DLD1 (cell line): ENCODE data around the gene BARHL1.

Experiments used
- in situ Hi-C: cut with HindIII; loops from 2 replicates; pipeline ENCODE4 v1.10.0; 2017; ENCODE audit warnings: low sequenced_read_pairs

Gene BARHL1

GRCh38 chr9:132584601-132585560 is 2.5 kb downstream of the BARHL1 start:
- in situ Hi-C loops: no loop called here

DNA sequence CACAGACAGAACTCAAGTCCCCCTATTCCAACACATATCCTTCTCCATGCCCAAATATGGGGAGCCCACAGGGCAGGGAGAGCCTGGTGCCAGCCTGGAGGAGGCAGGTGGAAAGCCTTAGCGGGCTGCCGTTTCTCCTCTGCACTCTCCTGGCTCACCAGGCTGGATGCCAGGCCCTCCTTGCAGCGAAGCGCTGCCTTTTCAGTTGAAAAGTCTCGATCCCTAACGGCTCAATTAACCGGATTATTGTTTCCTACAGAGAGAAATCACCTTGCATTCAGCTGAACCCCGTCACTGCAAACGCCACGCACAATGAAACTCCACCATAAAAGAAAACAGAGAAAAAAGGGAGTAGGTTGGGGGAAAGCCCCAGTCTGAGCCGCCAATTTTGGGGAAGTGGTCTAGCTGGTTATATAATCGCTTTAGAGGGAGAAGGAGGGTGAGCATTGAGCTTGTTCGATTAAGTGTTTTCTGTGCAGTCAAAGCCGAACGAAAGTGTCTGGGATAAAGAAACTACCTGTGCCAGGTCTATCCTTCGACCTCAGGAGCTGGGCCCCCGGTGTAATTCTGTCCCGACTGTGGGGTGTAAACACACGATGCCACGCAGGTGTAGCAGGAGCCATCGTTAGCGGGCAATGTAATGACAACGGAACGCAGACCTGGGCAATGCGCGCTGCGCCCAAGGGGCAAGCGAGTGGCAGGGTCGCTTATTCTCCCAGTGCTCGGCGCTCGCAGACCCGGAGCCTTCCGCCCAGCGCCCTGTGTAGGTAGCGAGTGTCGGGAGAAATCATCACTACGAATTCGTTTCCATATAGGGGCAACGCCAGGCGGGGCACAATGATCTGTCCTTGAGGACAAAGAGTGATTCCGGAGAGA is 3.8 kb downstream of the BARHL1 start:
- in situ Hi-C loops: no loop called here

- in situ Hi-C loops: no loop called here
These were observed 4.6 kb downstream of the BARHL1 start for GRCh38 chr9:132586830-132587591.

DNA sequence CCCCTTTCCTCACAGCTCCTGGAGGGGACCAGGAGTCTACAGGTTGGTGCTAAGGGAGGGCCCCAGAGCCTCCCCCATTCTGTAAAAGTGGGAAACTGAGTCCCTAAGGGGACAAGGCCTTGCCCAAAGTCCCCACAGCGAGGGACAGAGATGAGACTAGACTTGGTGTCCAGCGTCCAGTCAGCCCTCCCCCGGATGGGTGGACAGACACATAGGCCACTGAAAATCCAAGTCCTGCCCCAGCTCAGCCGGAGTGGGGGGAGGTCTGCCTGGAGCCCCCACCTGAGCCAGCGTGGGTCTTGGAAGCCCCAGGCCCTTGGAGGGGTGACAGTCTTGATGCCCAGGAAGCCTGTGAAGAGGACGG is 5.2 kb downstream of the BARHL1 start:
- in situ Hi-C loops: no loop called here

DNA sequence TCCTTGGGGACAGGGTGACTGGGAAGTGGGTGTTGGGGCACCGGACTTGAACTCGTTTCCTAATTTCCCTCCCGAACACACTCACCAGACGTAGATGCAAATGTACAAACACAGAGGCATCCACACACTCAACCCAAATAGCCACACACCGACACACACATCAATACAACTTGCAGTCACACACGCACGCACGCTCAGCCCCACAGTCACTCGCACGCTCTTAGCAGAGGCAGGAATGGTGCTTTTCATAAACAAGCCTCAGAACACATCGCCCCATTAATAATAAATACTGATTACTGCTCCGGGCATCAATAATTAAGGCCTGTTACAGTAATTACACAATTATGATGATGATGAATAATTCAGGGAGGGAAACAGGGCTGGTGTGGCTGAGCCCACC is 5.7 kb downstream of the BARHL1 start:
- in situ Hi-C loops: no loop called here

DNA sequence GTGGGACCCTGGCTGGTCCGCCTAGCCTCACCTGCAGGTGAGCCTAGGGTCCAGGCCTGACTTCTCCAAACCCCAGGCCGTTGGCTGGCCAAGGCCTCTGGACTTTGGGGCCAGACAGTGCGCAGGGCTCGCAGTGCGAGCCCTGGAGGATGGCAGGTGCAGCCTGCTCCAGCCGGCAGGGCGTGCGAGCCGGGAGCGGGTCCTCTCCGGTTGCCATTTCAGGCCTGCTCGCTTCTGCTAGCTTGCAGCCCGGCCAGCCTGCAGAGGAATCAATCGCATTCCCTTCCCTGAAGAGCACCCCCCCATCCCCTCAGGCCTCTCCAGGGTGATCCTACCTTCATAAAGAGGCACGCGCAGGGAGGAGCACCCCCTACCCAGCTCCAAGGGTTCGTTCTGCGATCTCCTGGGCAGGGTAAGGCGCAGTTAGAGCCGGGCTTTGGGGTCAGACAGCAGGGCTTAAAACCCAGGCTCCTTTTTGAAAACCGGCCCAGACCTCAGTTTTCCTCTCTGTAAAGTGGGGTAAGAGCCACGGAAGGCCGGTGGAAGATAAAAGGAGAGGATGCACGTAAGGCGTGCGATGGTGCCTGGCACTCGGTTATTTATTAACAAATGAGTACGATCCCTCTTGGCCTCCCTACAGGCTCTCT is 6.2 kb downstream of the BARHL1 start:
- in situ Hi-C loops: no loop called here

DNA sequence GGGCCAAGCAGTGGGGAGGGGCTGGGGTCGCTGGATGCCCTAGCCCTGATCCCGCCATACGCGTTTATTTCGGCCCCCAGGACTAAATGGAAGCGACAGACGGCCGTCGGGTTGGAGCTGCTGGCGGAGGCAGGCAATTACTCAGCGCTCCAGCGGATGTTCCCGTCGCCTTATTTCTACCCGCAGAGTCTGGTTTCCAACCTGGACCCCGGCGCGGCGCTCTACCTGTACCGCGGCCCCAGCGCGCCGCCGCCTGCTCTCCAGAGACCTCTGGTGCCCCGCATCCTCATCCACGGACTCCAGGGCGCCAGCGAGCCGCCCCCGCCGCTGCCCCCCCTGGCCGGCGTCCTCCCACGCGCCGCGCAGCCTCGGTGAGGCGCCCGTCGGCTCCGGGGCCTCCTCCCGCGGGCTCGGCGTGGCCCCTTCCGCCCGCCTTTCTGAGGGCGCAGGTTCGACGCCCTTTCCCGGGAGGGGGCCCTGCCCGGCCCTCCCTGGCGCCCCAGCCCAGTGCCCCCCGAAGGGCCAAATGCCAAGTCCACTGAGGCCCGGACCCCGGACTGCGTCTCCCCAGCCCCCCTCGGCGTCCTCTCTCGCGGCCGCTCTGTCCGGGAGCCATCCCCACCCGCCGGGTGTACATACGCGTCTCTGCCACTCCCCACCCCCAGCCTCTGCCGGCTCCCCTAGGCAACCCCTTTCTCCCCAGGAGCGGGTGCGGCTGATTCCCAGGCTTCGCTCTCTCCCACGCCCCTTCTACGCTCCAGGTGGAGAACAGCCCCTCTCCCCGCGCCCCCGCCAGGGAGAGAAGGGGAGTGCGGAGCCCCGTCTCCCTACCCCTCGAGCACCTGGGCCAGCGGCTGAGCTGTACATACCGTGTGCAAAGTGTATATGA is 7.0 kb downstream of the BARHL1 start:
- in situ Hi-C loops: no loop called here

GRCh38 chr9:132590037-132590317 is 7.6 kb downstream of the BARHL1 start:
- in situ Hi-C loops: no loop called here

DNA sequence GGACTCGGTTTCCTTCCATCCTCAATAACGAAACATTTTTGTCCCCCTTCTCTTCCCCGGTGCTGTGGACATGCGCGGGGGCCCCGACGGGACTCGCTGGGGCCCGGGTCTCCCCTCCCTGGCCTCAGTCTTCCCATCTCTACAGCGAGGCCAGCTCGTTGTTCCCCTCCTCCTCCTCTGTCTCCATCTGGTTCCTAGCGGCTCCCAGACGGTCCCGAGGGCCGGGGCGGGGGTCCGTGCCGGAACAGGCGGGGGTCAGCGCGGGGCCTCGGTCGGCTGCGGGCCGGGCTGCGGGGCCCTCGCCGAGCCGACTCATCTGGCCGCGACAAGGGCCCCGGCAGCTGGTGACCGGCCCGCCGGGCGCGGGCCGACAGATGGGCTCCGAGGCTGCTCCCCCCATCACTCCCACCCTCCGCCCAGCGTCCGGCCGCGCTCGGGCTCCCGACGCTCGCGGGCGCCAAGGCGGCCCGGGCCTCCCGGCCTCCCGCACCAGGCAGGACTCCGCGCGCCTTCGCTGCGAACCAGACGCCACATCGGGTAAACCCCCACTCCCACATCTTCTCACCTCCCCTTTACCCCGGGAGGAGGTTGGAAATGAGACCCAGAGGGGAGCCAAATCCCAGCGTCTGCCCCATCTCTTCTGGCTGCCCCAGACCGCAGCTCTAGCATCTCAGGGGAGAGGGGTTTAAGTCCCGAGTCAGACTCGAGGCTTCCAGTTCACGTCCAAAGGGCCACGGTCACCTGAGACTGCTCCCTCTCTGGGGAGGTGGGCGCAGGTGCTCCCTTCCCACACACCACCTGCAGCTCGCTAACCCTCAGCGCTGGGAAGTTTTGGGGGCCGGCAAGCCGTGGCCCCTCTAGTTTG is 8.1 kb downstream of the BARHL1 start:
- in situ Hi-C loops: no loop called here

- in situ Hi-C loops: no loop called here
These were observed 8.8 kb downstream of the BARHL1 start for GRCh38 chr9:132591244-132591643.

GRCh38 chr9:132591751-132592314 is 9.4 kb downstream of the BARHL1 start:
- in situ Hi-C loops: no loop called here

GRCh38 chr9:132592451-132592850 is 10.0 kb downstream of the BARHL1 start:
- in situ Hi-C loops: no loop called here

DNA sequence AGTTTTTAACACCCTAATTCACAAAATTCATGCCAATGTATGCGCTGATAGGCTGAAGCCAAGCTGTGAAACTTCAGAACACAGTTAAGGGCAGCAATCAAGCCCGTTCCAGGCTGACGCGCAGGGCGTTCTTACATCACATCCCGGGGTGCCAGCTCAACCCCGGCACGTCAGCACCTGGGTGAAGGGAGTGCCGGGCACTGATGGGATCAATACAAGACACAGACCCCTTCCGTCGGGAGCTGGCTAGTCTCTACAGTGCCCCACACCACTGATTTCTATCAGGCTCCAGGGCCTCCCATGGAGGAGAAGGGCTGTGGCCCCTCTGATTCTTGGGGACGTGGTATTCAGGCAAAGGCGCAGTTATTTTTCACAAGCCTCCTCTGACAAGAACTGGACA is 12.0 kb downstream of the BARHL1 start:
- in situ Hi-C loops: no loop called here

GRCh38 chr9:132595319-132595718 is 12.9 kb downstream of the BARHL1 start:
- in situ Hi-C loops: no loop called here

- in situ Hi-C loops: no loop called here
These were observed 13.8 kb downstream of the BARHL1 start for GRCh38 chr9:132596200-132596599.

DNA sequence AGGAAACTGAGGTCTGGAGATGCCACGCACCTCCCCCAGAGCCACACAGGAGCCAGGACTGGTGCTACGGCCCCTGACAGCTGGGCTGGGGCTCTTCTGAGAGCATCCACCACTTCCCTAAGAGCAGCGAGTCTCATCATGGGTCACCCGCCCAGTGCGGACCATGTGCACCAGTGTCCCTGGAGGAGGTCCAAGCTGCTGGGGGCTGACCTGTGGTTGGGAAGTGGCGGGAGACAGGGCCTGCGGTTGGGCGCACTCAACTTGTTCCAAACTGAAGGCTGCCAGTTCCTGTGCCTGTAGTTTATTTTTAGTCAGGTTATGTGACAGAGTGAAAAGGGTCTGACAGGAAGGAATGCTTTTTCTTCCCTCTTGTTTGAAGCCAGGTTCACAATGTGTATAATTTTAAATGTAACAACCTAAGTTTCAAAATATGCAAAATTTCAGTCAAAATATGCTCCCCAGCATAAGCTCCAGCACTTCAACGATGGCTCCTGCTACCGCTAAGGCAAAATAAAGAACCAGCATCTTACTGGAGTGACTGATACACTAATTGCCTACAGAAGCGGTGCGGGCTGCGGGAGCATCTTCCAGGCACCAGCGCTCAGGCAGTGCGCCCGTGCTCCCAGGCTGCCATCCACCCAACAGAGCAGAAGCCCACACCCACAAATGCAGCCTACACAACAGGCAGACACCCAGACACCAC is 14.8 kb downstream of the BARHL1 start:
- in situ Hi-C loops: no loop called here

- in situ Hi-C loops: no loop called here
These were observed 18.0 kb downstream of the BARHL1 start for GRCh38 chr9:132600326-132600984.
